HG03280 (cell line): ENCODE measurements around the gene STK24.
"Not testable (repeated sequence)": the region's sequence is repeated elsewhere in the genome, so short reads cannot be mapped to it uniquely, and the experiment has no call there.

Source experiments
- ATAC-seq: cut with Tn5 transposase; IDR thresholded peaks from one replicate; pipeline ENCODE4 v1.9.1; 2021; ENCODE audit warnings: mild to moderate bottlenecking, moderate library complexity; ENCODE audit not compliant: unreplicated experiment

Gene STK24

GRCh38 chr13:98415326-98416070 lies 161.4 kb downstream of the STK24 start:
- ATAC-seq, result no peak

DNA sequence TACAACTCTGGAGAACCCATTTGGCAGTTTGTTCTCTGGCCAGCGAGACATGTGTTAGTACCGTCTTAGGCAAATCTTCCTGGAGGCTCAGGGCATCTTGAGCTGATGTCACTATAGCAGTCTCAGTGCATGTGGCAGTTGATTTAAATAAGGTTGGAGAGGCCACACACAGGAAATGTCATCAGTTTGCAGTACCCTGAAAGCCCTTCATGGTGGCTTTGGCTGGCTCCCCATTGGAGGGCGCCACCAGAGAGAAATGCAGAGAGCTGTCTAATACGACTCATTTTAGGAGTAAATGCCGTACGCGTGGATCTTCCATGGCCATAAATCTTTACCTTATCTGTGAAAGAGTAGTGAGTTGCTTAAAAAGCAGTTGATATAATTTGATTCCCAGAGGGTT lies 163.1 kb downstream of the STK24 start:
- no peak for ATAC-seq

- not testable (repeated sequence) for ATAC-seq
Measured at GRCh38 chr13:98413278-98413677, 163.6 kb downstream of the STK24 start.

DNA sequence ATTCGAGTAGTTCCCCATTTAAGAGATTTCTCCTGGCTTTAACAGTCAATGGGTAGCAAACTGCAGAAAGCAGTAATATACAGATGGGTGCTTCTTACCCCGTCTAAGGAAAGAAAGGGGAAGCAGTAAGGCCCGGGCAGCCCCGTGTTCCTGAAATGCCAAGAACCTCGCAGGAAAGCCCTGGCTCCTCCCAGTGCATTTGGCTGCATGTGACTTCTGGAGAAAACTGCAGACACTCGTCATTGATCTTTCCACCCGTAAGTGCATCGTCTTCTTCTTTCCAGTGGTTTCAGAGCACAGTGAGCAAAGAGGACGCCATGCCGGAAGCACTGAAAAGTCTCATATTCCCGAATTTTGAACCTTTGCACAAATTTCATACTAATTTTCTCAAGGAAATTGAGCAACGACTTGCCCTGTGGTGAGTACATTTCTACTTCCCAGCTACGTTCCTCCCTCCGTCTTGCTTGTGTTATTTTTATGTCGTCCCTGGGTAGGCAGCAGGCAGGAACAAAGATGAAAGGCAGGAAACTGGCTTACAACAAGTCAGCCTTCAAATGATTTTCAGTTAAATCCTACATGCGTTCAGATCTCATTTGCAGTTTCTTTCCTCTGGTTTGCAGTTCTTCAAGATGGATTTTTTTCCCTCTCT lies 165.2 kb downstream of the STK24 start:
- ATAC-seq, result no peak

DNA sequence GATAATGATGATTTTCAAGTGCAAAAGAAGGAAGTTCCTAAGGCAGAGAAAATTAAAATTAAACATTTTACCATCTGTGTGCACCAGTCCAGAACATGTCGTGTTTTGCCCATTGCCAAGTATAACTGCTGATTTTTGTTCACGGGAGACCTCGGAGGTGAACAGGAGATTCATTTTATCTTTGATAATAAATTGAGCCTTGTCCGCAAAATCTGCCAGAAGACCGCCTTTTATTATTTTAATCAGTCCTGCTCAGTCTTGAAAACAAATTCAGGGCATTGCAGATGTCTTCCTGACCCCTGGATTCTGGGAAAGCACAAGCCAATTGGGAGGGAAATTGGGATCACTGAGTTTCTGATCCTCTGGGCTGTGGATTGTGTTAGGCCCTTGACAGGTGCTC lies 165.9 kb downstream of the STK24 start:
- ATAC-seq, result no peak

GRCh38 chr13:98410612-98411011 lies 166.3 kb downstream of the STK24 start:
- no peak for ATAC-seq

DNA sequence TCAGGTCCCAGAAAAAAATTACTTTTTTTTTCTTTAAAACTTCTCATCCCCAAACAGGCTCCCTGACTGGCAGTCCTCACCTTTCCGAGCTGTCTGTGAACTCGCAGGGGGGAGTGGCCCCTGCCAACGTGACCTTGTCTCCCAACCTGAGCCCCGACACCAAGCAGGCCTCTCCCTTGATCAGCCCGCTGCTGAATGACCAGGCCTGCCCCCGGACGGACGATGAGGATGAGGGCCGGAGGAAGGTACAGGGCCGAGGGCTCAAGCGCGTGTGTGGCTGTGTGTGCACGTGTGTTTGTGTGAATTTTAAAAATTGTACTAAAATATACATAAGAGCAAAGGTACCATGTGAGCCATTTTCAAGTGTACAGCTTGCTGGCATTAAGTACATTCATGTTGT lies 167.6 kb downstream of the STK24 start:
- ATAC-seq, result no peak

DNA sequence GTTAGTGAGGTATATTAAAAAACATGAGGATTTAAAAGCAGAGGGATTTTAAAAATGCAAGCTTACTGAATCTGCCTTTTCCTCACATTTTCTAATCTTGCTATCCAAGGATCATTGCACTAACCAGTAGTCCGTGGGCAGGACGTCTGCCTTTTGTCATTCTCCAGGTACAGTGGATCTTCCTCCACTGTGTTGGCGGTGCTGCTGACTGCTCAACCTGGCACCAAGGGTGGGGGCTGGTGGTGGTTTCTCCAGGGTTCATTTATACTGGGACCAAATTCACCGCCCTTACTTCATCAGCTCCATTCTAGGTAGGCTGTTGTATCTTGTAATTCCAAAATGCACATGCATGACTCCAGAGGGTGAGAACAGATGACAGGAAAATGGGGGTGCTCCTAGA lies 169.3 kb downstream of the STK24 start:
- no peak for ATAC-seq

DNA sequence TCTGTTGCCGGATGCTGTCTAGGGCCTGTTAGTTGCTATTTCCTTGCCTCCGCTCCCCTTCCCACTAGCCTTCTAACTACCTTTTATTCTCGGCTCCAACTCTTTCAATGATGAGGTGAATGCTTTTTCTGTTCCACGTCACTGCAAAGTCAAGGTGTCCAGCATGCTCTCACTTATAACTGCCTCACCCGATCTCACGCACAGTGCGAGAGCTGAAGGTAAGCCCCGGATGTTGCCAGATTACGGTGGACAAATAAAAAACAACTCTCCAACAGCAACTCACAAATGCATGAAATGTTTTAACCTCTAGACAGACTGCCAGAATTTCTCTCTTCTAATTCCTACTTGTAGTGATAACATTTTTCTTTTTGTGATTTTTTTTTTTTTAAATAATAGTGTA lies 169.9 kb downstream of the STK24 start:
- no peak for ATAC-seq

- ATAC-seq, result no peak
Measured at GRCh38 chr13:98406427-98406826, 170.5 kb downstream of the STK24 start.

DNA sequence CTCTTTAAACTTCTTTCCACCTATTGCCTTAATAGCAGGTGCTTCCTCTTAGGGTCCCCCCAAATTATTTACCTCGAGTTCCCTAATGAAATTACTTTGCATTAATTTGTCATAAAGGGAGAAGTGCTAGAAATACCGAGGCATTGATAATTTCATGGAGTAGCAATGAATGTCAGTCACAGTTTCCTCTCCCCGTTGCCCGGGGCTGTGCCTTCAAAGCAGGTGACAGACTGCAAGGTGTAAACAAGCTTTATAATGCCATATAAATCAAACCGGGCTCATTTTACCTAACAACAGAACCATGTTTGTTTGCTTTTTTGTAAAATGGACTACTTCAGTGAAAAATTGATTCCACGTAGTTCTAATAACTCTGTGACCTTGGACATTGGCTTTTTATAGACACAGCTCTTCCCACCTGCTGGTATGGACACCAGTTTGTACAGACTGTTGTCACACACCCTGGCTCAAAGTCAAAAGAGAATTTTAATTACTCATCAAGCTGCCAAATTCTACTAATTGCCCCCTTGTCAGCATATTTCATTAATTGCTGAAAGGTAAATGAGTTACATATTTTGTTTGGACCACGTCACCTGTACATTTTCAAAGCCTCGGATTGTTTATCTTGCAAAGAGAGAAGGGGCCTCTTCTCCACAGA lies 171.1 kb downstream of the STK24 start:
- ATAC-seq, result no peak

- ATAC-seq, result no peak
Measured at GRCh38 chr13:98405107-98405571, 171.8 kb downstream of the STK24 start.

GRCh38 chr13:98403076-98403475 lies 173.8 kb downstream of the STK24 start:
- no peak for ATAC-seq

DNA sequence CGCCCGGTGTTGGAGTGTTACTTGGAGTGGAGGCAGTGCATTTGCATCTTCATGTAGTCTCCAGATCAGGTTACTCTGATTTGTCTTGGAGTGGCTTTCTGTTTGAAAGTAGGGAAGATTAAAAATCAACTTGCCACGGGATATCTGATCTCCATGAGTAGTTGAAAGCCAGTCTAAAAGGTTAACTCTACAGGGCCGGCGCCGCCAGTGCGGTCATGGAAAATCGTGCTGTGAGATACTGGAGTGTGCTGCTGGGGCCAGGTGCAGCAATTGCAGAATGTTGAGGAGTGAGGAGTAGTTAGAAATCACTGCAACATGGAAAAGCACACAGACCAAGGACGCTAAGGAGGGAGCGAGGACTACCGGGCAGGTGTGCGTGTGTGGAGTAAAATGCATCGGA lies 175.0 kb downstream of the STK24 start:
- no peak for ATAC-seq

DNA sequence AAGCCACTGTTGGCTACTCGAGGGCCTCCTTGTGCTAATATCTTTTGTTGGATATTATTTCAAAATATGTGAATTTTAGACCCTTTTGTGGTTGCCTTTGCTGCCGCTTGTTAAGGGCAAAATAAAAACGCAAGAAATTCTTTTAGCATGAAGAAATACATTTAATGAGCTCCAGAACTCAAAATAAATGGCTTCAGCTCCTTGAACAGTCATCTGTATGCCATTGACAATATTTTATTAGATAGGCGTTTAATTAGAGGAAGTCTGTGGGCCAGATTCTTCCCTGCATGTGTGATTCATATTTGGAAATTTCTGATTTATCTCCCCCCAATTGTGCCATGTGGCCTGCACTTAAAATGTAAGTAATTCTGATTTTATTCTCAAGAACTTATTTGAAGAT lies 177.2 kb downstream of the STK24 start:
- no peak for ATAC-seq

DNA sequence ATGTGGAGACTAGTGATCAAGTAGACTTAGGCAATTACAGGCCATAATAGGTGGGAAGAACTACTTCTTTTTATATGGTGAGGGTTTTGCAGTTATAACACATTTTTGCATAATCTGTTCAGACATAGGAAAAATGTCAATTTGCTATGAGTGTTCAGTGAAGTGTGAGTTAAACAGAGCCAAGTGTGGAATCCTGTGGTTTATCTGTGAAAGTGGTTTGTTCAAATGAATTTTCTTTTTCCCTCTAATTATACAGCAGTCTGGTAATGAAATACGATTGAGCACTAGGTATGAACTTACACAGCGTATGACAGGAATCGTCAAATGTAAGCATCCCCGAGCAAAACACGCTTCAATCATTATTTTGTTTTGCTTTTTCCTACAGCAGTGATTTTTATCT lies 178.3 kb downstream of the STK24 start:
- no peak for ATAC-seq

- ATAC-seq, result no peak
Measured at GRCh38 chr13:98397861-98398260, 179.0 kb downstream of the STK24 start.

DNA sequence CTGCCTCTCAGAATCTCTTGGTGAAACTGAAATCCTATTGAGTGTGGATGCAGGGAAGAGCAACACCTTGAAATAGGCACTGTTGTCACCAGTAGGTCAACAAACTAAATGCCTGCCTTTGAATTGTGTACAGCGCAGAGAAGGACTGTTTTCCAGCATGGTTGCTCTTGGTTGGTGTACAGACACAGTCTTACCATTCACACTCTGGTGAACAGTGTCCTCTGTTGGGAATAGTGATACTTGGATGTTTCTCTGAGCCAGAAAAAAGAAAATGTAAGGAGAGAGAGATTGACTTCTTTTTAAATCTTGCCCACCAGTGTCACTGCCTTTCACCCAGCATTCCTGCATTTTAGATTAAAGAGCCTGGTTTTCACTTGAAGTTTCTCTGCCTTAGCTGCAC lies 179.7 kb downstream of the STK24 start:
- ATAC-seq, result no peak

DNA sequence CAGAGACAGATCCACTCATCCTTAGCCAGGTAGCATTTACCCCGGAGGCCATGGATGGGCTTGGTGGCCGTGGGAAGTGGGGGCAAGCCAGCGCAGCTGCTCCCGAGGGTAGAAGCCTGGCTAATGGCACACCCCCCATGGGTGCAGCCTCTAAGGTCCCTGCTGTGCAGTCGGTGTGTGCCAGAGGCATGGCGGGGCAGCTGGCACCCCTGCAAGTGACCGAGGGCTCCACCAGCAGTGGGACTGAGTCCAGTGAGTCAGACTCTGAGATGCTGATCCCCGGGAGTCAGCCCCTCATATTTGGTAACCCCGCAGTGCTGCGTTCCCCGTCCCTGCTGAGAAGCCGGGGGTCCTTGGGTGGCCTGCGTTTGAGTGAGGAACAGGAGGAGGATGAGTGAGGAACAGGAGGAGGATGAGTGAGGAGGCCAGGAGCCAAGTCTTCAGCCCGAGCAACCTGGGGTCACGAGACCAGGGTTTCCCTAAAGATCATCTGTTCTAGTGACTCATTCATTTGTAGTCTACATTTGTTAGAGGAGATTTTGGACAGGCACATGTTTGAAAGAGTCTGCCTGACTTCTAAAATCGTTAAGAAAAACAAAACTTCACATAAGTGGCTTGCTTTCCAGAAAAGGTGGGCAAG lies 180.7 kb downstream of the STK24 start:
- ATAC-seq, result no peak
